K562 (cell line): ENCODE data around the gene LIMK1. TPM values are rescaled to one million over a fixed set of nuclear protein-coding genes. Genes with fewer than 3 reads are reported as not detected.

Experiments
- ATAC-seq: fragments of 200-7000 bp; cut with Tn5 transposase; 3 replicates; pipeline ENCODE4 v1.9.1; 2020; ENCODE audit warnings: moderate library complexity
- BruUV-seq: library from RNA; stranded (reverse); fragments of 400-500 nt; replicated peaks from 2 replicates; lab custom pipeline; 2021; lab: Mats Ljungman, UMichigan
- CTCF ChIA-PET: fragments of 300-600 bp; formaldehyde crosslinking; extraction: SDS; loops from one replicate; lab custom pipeline; 2021; ENCODE audit warnings: low intra/inter-chr PET ratio; lab: Yijun Ruan, JAX
- POLR2A ChIA-PET: fragments of 300-600, 350-650 bp; sonication (Branson Sonifier 250); formaldehyde crosslinking; extraction: SDS; loops from one replicate; lab custom pipeline; 2021; ENCODE audit warnings: antibody characterized with exemption, inconsistent platforms; lab: Yijun Ruan, JAX
- DNase-seq, 4 experiments: peaks; one replicate each; pipeline versions ENCODE4 v3.0.0 to v3.0.0-alpha.2; 2011 to 2018; ENCODE audit warnings: low spot score in 3 of 4, mixed read lengths in 3 of 4; ENCODE audit errors: extremely low read depth in 1 of 4
- FAIRE-seq: peaks from 2 replicates; lab custom pipeline; 2011; peaks lifted over from hg19 to GRCh38; lab: Jason Lieb, UNC
- H2AFZ ChIP-seq: 2 replicates; pipeline ENCODE4 v1.6.0; 2011; ENCODE audit warnings: low read depth, low read length, control low read depth, inconsistent platforms
- H3K27ac ChIP-seq: fragments of 200-600 bp; 3 replicates; pipeline ENCODE4 v1.8.0; 2011; ENCODE audit warnings: low read depth, mild to moderate bottlenecking, control low read depth, inconsistent platforms, low read length, moderate library complexity, mixed read lengths; ENCODE audit errors: extremely low read depth
- H3K27me3 ChIP-seq, 2 experiments: fragments of 300-600 bp in 1 of 2; 2 replicates in 1 of 2; 3 replicates in 1 of 2; pipeline versions ENCODE4 v1.6.0 to v1.8.0; 2011; ENCODE audit warnings: inconsistent platforms in 2 of 2, low read length in 2 of 2, mild to moderate bottlenecking in 1 of 2, mixed read lengths in 1 of 2, moderate library complexity in 1 of 2; ENCODE audit not compliant: control insufficient read depth in 2 of 2, insufficient read depth in 2 of 2
- H3K36me3 ChIP-seq: fragments of 300-600 bp; 3 replicates; pipeline ENCODE4 v1.8.0; 2011; ENCODE audit warnings: mild to moderate bottlenecking, low read length, inconsistent platforms; ENCODE audit not compliant: control insufficient read depth, insufficient read depth
- H3K4me1 ChIP-seq, 2 experiments: fragments of 200-600 bp in 1 of 2; replicated peaks in 1 of 2; 2 replicates in 1 of 2; 3 replicates in 1 of 2; pipeline versions ENCODE4 v1.5.1 to v1.8.0; 2011; ENCODE audit warnings: inconsistent platforms in 2 of 2, low read length in 2 of 2, mild to moderate bottlenecking in 1 of 2, mixed read lengths in 1 of 2, moderate library complexity in 1 of 2; ENCODE audit not compliant: control insufficient read depth in 2 of 2, insufficient read depth in 2 of 2
- H3K4me2 ChIP-seq: 2 replicates; pipeline ENCODE4 v1.6.1; 2011; ENCODE audit warnings: low read length, control low read depth, inconsistent platforms, mixed read lengths; ENCODE audit not compliant: insufficient read depth
- H3K4me3 ChIP-seq: fragments of 200-600 bp; sonication (generic), shearing (Covaris generic); 2 replicates; pipeline ENCODE4 v1.5.1; 2016; ENCODE audit warnings: control low read depth, inconsistent platforms
- H3K79me2 ChIP-seq: fragments of 200-600 bp; 3 replicates; pipeline ENCODE4 v1.8.0; 2011; ENCODE audit warnings: low read length, inconsistent platforms; ENCODE audit not compliant: control insufficient read depth, insufficient read depth
- H3K9ac ChIP-seq, 2 experiments: 2 replicates each; pipeline versions ENCODE4 v1.6.0 to v1.6.1; 2011; ENCODE audit warnings: low read depth in 2 of 2, low read length in 2 of 2, control low read depth in 1 of 2, inconsistent platforms in 1 of 2, mild to moderate bottlenecking in 1 of 2, mixed read lengths in 1 of 2; ENCODE audit not compliant: insufficient read depth in 1 of 2
- H3K9me1 ChIP-seq: one replicate; pipeline ENCODE4 v1.6.0; 2011; ENCODE audit warnings: inconsistent platforms, mild to moderate bottlenecking, low read length, moderate library complexity; ENCODE audit not compliant: control insufficient read depth, insufficient read depth
- H3K9me3 ChIP-seq: replicated peaks from 2 replicates; pipeline ENCODE4 v1.5.1; 2011; ENCODE audit warnings: low read depth, low read length, inconsistent platforms; ENCODE audit not compliant: control insufficient read depth, insufficient read depth
- H4K20me1 ChIP-seq: replicated peaks from 2 replicates; pipeline ENCODE4 v1.6.1; 2011; ENCODE audit warnings: low read length, inconsistent platforms, mixed read lengths; ENCODE audit not compliant: control insufficient read depth, insufficient read depth
- ATF2 ChIP-seq: sonication (generic); formaldehyde crosslinking; IDR thresholded peaks from 2 replicates; pipeline ENCODE4 v1.8.1; 2022; ENCODE audit warnings: missing genetic modification reagents
- CBFA2T2 ChIP-seq: fragments of 450-650 bp; conservative IDR thresholded peaks from 2 replicates; pipeline ENCODE4 v1.6.1; 2017; ENCODE audit warnings: mild to moderate bottlenecking
- NRF1 ChIP-seq, 2 experiments: fragments of 450-650 bp; IDR thresholded peaks in 1 of 2; conservative IDR thresholded peaks in 1 of 2; 2 replicates each; pipeline ENCODE4 v1.6.1; 2014; ENCODE audit warnings: mild to moderate bottlenecking in 2 of 2
- POLR2AphosphoS5 ChIP-seq: IDR thresholded peaks from 2 replicates; pipeline ENCODE4 v1.6.1; 2011; ENCODE audit warnings: mild to moderate bottlenecking, low read depth, low read length, moderate library complexity; ENCODE audit not compliant: control insufficient read depth, insufficient read depth
- RREB1 ChIP-seq: fragments of 250-450 bp; sonication (Bioruptor Pico); IDR thresholded peaks from 2 replicates; pipeline ENCODE4 v1.4.0; 2020
- SUPT5H ChIP-seq: fragments of 450-650 bp; IDR thresholded peaks from 2 replicates; pipeline ENCODE4 v1.6.1; 2016
- ZBTB33 ChIP-seq: sonication (generic); formaldehyde crosslinking; IDR thresholded peaks from 2 replicates; pipeline ENCODE4 v1.8.1; 2023; ENCODE audit warnings: mild to moderate bottlenecking, missing genetic modification reagents
- ZSCAN32 ChIP-seq: fragments of 450-650 bp; formaldehyde crosslinking; IDR thresholded peaks from 2 replicates; pipeline ENCODE4 v1.4.0; 2020; ENCODE audit warnings: mild to moderate bottlenecking, moderate library complexity
- WGBS: fragments of 100-300 bp; shearing (Covaris generic); methylation state at CpG from one replicate; pipeline ENCODE4 v1.1.6; 2016; ENCODE audit warnings: low coverage, mixed read lengths; ENCODE audit not compliant: insufficient coverage; ENCODE audit errors: missing lambda C conversion rate; 5-methylcytosine and 5-hydroxymethylcytosine counted together
- in situ Hi-C: fragments of 300-500 bp; cut with MboI; formaldehyde crosslinking; loops from 4 replicates; pipeline ENCODE4 v1.15.0; 2018; ENCODE audit warnings: inconsistent platforms, mixed read lengths
- intact Hi-C: fragments of 100-400 bp; cut with micrococcal nuclease; formaldehyde crosslinking; loops from 2 replicates; pipeline ENCODE4 v1.14.2; 2022
- polyA plus RNA-seq, 8 experiments: library from polyadenylated mRNA; depleted of rRNA in 4 of 8; stranded (reverse) in 5 of 8; unstranded in 3 of 8; fragments of >200 nt; fragmentation: Nextera tagmentation in 2 of 8; fragmentation: Illumina TruSeq in 1 of 8; extraction: Ambion mirVana in 2 of 8; extraction: Trizol in 1 of 8; gene quantifications; 2 replicates each; pipeline versions ENCODE4 v1.2.1 to v1.2.3, GENCODE V29; 2011 to 2014; ENCODE audit warnings: inconsistent platforms in 1 of 8, missing spikeins in 1 of 8
- total RNA-seq, 7 experiments: library from RNA; depleted of rRNA in 6 of 7; stranded (reverse); fragments of >200 nt in 6 of 7; fragmentation: Illumina TruSeq in 2 of 7; extraction: Trizol in 2 of 7; gene quantifications; 2 replicates each; pipeline versions ENCODE4 v1.2.1 to v1.2.3, GENCODE V29; 2011 to 2021; ENCODE audit warnings: low replicate concordance in 1 of 7
- TF ChIP-seq, protein P1 (sequence below), 3 experiments: IDR thresholded peaks in 2 of 3; conservative IDR thresholded peaks in 1 of 3; 2 replicates each; pipeline ENCODE4 v1.5.1; 2011 to 2012; ENCODE audit warnings: low read length in 3 of 3, mild to moderate bottlenecking in 3 of 3, control low read depth in 2 of 3, improper control_type of control experiment in 1 of 3, inconsistent platforms in 1 of 3, low read depth in 1 of 3, mixed read lengths in 1 of 3, moderate library complexity in 1 of 3; ENCODE audit not compliant: insufficient read depth in 2 of 3

Gene LIMK1
- total and polyA plus RNA-seq, 9 of the 15 experiments (the other 6 are each of a cell fraction or from before 2014, with no cell fraction given) = 0.14 to 30.0 (median 15.9) TPM

GRCh38 chr7:74106846-74107245, 23.2 kb downstream of the LIMK1 start (continued):
- no peak for TF ChIP-seq ATF2
- no peak for TF ChIP-seq NRF1 (conservative IDR thresholded peaks at IDR 0.05 in 1 of 2, IDR thresholded peaks at IDR 0.05 in 1 of 2)
- TF ChIP-seq ZSCAN32 (CRISPR knock-in tag) = no peak

DNA sequence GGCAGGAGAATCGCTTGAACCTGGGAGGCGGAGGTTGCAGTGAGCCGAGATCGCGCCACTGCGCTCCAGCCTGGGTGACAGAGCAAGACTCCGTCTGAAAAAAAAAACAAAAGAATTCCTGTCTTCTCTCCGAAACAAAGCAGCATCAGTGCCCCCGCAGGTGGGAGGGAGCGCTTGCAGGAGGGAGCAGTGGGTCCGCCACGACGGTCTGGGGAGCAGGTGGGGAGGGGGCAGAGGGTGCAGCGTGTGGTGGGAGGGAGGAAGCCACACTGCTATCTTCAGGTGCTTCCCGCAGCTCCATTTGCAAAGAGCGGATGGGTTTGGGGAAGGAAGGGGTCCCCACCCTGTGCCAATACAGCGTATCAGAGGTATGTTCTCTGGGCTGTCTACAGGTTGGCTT, 31.7 kb downstream of the LIMK1 start:
- peaks cover 0 to 1% of the 10 kb centered on the region in 2 experiments; a peak in 1 of 5 replicates for H3K4me1 ChIP-seq
- 77% methylated on average over 9 of the region's 17 CpGs for WGBS
- ATAC-seq = peak; percentile 81
- CTCF ChIA-PET = no interaction called here
- no peak overlapping the region for H3K27ac ChIP-seq
- BruUV-seq = no TSS peak
- H2AFZ ChIP-seq = no peak overlapping the region
- in situ Hi-C loops = no loop called here
- no peak for FAIRE-seq
- DNase-seq = peak in 2 of 4 experiments; percentile 43 to 56
- H3K79me2 ChIP-seq = no peaks in the 10 kb centered on the region
- H3K4me3 ChIP-seq = no peak overlapping the region
- H3K36me3 ChIP-seq = peaks cover 39% of the 10 kb centered on the region; the same call in 2 of the 3 replicates
- H3K9ac ChIP-seq = no peak overlapping the region
- intact Hi-C loops = no loop called here
- H4K20me1 ChIP-seq = no peaks in the 10 kb centered on the region
- POLR2A ChIA-PET = interaction anchor here (1.8 kb wide), 1 partner anchor 11 kb away, joined by 5 read pairs; no protein-coding TSS in a partner anchor
- no peaks in the 10 kb centered on the region for H3K9me1 ChIP-seq
- H3K4me2 ChIP-seq = no peak overlapping the region
- no peaks in the 10 kb centered on the region for H3K27me3 ChIP-seq
- H3K9me3 ChIP-seq = no peaks in the 10 kb centered on the region
- TF ChIP-seq, protein P1, sequence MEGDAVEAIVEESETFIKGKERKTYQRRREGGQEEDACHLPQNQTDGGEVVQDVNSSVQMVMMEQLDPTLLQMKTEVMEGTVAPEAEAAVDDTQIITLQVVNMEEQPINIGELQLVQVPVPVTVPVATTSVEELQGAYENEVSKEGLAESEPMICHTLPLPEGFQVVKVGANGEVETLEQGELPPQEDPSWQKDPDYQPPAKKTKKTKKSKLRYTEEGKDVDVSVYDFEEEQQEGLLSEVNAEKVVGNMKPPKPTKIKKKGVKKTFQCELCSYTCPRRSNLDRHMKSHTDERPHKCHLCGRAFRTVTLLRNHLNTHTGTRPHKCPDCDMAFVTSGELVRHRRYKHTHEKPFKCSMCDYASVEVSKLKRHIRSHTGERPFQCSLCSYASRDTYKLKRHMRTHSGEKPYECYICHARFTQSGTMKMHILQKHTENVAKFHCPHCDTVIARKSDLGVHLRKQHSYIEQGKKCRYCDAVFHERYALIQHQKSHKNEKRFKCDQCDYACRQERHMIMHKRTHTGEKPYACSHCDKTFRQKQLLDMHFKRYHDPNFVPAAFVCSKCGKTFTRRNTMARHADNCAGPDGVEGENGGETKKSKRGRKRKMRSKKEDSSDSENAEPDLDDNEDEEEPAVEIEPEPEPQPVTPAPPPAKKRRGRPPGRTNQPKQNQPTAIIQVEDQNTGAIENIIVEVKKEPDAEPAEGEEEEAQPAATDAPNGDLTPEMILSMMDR (IDR thresholded peaks at IDR 0.05 in 2 of 3, conservative IDR thresholded peaks at IDR 0.05 in 1 of 3; ENCODE audit: insufficient read depth in 2 of 3, low read depth in 1 of 3, low read length in 3 of 3) = peak in 2 of 3 experiments; percentile 23 to 43; a peak in 3 of 6 replicates
- TF ChIP-seq RREB1 = no peak
- TF ChIP-seq ZBTB33 (CRISPR knock-in tag) = peak; percentile 47; the same call in 1 of the 2 replicates
- no peak for TF ChIP-seq CBFA2T2
- TF ChIP-seq POLR2AphosphoS5 = no peak
- no peak for TF ChIP-seq SUPT5H
